Left lung (tissue), 10 donors: Measurements from ENCODE around the gene ADM5. TPM values are rescaled to one million over a fixed set of nuclear protein-coding genes. Genes with fewer than 3 reads are reported as not detected.

Experiments used
- ATAC-seq: fragments of 200-7000 bp; cut with Tn5 transposase; one replicate; pipeline ENCODE4 v1.9.1; 2020; ENCODE audit warnings: moderate library complexity
- DNase-seq, 4 donors: peaks; one replicate each; pipeline ENCODE4 v3.0.0-alpha.2; 2013 to 2020
- H3K27ac ChIP-seq, 2 donors: fragments of 200-600 bp; sonication (generic) in 1 of 2; one replicate each; pipeline versions ENCODE4 v1.5.0 to v1.8.0; 2020 to 2021
- H3K27me3 ChIP-seq, 2 donors: fragments of 200-600 bp; sonication (generic) in 1 of 2; one replicate each; pipeline versions ENCODE4 v1.5.0 to v1.8.0; 2020 to 2021
- H3K36me3 ChIP-seq, 2 donors: fragments of 200-600 bp; sonication (generic) in 1 of 2; one replicate each; pipeline versions ENCODE4 v1.5.0 to v1.8.0; 2020 to 2021
- H3K4me1 ChIP-seq, 2 donors: fragments of 200-600 bp; one replicate each; pipeline ENCODE4 v1.8.0; 2021
- H3K4me3 ChIP-seq, 2 donors: fragments of 200-600 bp; sonication (generic) in 1 of 2; one replicate each; pipeline versions ENCODE4 v1.5.0 to v1.8.0; 2020 to 2021; ENCODE audit warnings: mild to moderate bottlenecking in 1 of 2
- H3K9me3 ChIP-seq, 2 donors: fragments of 200-600 bp; sonication (generic) in 1 of 2; one replicate each; pipeline versions ENCODE4 v1.5.0 to v1.8.0; 2020 to 2021
- intact Hi-C, 2 donors: fragments of 100-400 bp; cut with DNase I; formaldehyde crosslinking; loops; one replicate each; pipeline versions ENCODE4 v1.11.2 to v1.14.2; 2022
- microRNA-seq, 2 donors: library from miRNA; unstranded; fragments of <30 nt; microRNA quantifications; one replicate each; pipeline ENCODE4, GENCODE V29; 2019
- polyA plus RNA-seq, 6 donors: library from polyadenylated mRNA; unstranded; fragments of 120-200 nt; gene quantifications; one replicate each; pipeline ENCODE4 v1.2.1, GENCODE V29; 2013; ENCODE audit not compliant: insufficient read length in 6 of 6
- total RNA-seq, 2 donors: library from RNA; stranded (reverse); fragmentation: NEBNext Ultra II Directional; extraction: Animal tissue kit (Norgen Biotek cat#: 25700); gene quantifications; one replicate each; pipeline ENCODE4 v1.2.1, GENCODE V29; 2021
- TF ChIP-seq, protein P1 (sequence below), 2 donors: fragments of 200-600 bp; sonication (generic) in 1 of 2; IDR thresholded peaks; one replicate each; pipeline versions ENCODE4 v1.5.0 to v1.8.0; 2021; ENCODE audit warnings: antibody characterized with exemption in 2 of 2
- donor health status: DM: no; HTN: yes; CAD: no.
- donor health status: DM: no; HTN: no; CAD: no.

The ADM5 gene
- total and polyA plus RNA-seq, 8 donors: 0.93 to 2.6 (median 1.9) TPM

DNA sequence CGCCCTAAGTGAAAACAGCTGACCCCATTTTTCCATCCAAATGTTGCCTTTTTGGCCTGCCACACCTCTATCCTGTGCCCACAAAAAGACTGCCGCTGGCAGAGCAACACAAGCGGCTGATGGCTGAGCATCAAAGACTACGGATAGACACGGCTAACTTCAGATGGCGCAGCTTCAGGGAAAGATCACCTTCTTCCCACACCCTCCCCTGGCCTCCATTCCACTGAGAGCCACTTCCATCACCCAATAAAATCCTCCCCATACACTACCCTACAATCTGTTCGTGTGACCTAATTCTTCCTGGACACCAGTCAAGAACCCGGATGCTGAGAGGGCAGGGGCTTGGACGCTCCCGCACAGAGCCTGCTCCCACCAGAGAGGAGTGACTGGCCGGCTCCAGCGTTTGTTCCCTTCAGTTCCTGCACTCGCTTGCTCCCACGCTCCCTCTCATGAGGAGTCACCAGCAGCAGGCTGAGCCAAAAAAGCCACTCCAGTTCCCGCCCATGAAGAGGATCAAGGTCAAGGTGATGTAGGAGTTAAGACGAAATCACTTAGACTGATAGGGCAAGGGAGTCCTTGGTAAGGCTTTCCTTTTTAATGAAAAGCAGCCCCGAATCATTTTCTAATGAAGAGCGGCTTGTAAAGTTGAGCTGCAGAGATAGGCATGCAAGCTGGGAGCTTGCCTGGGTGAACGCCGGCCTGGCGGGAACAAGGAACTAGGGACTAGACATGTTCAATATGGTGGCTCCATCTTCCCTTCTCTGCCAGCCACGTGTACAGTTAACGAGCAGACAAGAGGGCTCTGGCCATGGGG lies 38.0 kb downstream of the ADM5 start:
- H3K4me1 ChIP-seq: no peaks in the 10 kb centered on the region
- no peaks in the 10 kb centered on the region for H3K9me3 ChIP-seq
- peak; percentile 70 for ATAC-seq
- intact Hi-C loops: no loop called here
- no peak overlapping the region for H3K4me3 ChIP-seq
- no peaks in the 10 kb centered on the region for H3K27me3 ChIP-seq
- peak in 3 of 4 donors; percentile 61 to 92 (median 86) for DNase-seq
- no peaks in the 10 kb centered on the region for H3K36me3 ChIP-seq
- TF ChIP-seq, protein P1, sequence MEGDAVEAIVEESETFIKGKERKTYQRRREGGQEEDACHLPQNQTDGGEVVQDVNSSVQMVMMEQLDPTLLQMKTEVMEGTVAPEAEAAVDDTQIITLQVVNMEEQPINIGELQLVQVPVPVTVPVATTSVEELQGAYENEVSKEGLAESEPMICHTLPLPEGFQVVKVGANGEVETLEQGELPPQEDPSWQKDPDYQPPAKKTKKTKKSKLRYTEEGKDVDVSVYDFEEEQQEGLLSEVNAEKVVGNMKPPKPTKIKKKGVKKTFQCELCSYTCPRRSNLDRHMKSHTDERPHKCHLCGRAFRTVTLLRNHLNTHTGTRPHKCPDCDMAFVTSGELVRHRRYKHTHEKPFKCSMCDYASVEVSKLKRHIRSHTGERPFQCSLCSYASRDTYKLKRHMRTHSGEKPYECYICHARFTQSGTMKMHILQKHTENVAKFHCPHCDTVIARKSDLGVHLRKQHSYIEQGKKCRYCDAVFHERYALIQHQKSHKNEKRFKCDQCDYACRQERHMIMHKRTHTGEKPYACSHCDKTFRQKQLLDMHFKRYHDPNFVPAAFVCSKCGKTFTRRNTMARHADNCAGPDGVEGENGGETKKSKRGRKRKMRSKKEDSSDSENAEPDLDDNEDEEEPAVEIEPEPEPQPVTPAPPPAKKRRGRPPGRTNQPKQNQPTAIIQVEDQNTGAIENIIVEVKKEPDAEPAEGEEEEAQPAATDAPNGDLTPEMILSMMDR (IDR thresholded peaks at IDR 0.05): no peak
- peak overlapping the region in 1 of 2 donors; percentile 62 for H3K27ac ChIP-seq

DNA sequence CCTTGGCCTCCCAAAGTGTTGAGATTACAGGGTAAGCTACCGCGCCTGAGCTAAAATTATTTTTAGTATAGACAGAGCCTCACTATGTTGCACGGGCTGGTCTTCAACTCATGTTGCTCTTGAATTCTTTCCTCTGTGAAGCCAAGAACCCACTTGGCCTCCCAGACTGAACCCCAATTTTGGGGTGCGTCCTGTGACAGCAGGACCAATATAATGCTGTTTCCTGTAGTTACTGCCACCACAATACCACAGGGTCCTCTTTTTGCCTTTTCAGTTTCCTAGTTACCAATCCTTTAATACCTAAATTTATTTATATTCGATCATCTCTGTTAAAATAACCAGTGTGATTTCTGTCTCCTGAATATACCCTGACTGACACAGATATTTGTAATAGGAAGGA lies 40.8 kb downstream of the ADM5 start:
- intact Hi-C loops: no loop called here
- DNase-seq (no peak), ATAC-seq (no peak)
- no peaks in the 10 kb centered on the region for H3K36me3 ChIP-seq
- H3K27me3 ChIP-seq: no peaks in the 10 kb centered on the region
- H3K4me1 ChIP-seq: no peaks in the 10 kb centered on the region
- TF ChIP-seq, protein P1 (IDR thresholded peaks at IDR 0.05): no peak
- H3K4me3 ChIP-seq: no peak overlapping the region
- H3K9me3 ChIP-seq: no peaks in the 10 kb centered on the region
- no peak overlapping the region for H3K27ac ChIP-seq

DNA sequence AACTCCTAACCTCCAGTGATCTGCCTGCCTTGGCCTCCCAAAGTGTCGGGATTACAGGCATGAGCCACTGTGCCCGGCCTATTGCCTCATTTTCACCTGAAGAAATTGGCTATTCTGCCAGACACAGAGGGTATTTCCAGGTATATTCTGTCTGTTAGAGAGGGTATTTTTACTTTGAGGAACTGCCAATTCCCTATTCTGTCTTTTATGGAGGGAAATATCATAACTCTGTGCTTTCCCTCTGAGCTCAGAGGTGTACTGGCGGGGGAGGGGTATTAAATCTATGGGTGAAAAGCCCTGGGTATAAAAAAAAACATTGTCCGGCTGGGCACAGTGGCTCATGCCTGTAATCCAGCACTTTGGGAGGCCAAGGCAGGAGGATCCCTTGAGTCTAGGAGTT lies 48.9 kb downstream of the ADM5 start:
- H3K9me3 ChIP-seq: no peaks in the 10 kb centered on the region
- H3K27me3 ChIP-seq: no peaks in the 10 kb centered on the region
- no peak for DNase-seq
- no peak overlapping the region for H3K4me3 ChIP-seq
- TF ChIP-seq, protein P1 (IDR thresholded peaks at IDR 0.05): no peak
- H3K4me1 ChIP-seq: no peaks in the 10 kb centered on the region
- no peak for ATAC-seq
- no peak overlapping the region for H3K27ac ChIP-seq
- H3K36me3 ChIP-seq: no peaks in the 10 kb centered on the region
- intact Hi-C loops: no loop called here

DNA sequence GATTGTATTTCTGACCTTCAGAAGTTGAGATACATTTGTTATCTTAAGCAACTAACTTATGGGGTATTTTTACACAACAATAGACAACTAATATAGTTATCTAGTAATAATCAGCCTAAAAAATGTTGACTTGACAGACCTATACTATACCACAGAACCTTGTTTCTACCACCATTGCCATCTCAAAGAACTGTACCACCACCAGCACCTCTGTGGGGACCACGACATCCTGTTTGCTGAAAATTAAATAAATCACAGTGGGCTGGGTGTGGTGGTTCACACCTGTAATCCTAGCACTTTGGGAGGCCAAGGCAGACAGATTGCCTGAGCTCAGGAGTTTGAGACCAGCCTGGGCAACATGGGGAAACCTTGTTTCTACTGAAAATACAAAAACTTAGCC lies 49.7 kb downstream of the ADM5 start:
- H3K36me3 ChIP-seq: no peaks in the 10 kb centered on the region
- ATAC-seq: no peak
- TF ChIP-seq, protein P1 (IDR thresholded peaks at IDR 0.05): no peak

DNA sequence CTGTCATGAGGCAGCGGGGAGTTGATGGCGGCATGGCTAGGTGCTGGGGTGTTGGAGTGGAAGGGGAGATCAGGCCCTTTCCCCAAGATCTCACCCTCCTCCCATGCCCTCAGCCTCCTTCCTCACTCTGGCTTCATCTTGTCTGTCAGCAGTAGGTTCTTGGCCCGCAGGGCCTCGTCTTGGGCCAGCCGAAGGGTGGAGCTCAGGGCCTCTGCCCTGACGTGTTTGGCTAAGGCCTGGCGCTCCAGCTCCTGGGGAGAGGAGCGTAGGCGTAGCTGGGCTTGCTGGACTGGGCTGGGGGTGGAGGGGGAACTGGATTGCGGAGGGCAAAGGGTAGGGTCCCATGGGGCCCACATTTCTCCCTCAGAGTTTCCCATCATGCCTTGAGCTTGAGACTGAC lies 50.5 kb downstream of the ADM5 start:
- H3K4me1 ChIP-seq: no peaks in the 10 kb centered on the region
- DNase-seq: no peak
- no peak overlapping the region for H3K4me3 ChIP-seq
- intact Hi-C loops: no loop called here
- no peaks in the 10 kb centered on the region for H3K27me3 ChIP-seq
- H3K36me3 ChIP-seq: no peaks in the 10 kb centered on the region
- ATAC-seq: no peak
- no peak overlapping the region for H3K27ac ChIP-seq
- TF ChIP-seq, protein P1 (IDR thresholded peaks at IDR 0.05): no peak
- H3K9me3 ChIP-seq: no peaks in the 10 kb centered on the region

More for the DNA sequence above, 49.7 kb downstream of the ADM5 start:
- DNase-seq: no peak
- intact Hi-C loops: no loop called here
- no peak overlapping the region for H3K4me3 ChIP-seq
- H3K27ac ChIP-seq: no peak overlapping the region
- no peaks in the 10 kb centered on the region for H3K27me3 ChIP-seq
- no peaks in the 10 kb centered on the region for H3K4me1 ChIP-seq
- H3K9me3 ChIP-seq: no peaks in the 10 kb centered on the region

Small RNA genes within 50 kb of the gene (microRNA-seq; reads per million reads assigned to microRNA genes)
- 0.14 to 0.34 reads per million in 2 donors for gene MIR5088

Other genes starting within 250 kb of the ADM5 start
- gene SLC17A7, start 248.1 kb upstream of the ADM5 start, total RNA-seq: under 1 TPM; 0.29 to 0.34 TPM
- under 1 TPM; 0.21 to 0.70 (median 0.36) TPM for gene SLC17A7, start 248.1 kb upstream of the ADM5 start, polyA plus RNA-seq
- 10 to 100 TPM; 54.4 to 78.5 TPM for gene PIH1D1, start 237.8 kb upstream of the ADM5 start, total RNA-seq
- 10 to 100 TPM; 73.6 to 93.2 (median 79.6) TPM for gene PIH1D1, start 237.8 kb upstream of the ADM5 start, polyA plus RNA-seq
- 10 to 100 TPM; 29.3 to 54.2 TPM for gene ALDH16A1, start 236.4 kb upstream of the ADM5 start, total RNA-seq
- gene ALDH16A1, start 236.4 kb upstream of the ADM5 start, polyA plus RNA-seq: 10 to 100 TPM; 12.6 to 18.3 (median 16.5) TPM
- gene FLT3LG, start 215.4 kb upstream of the ADM5 start, total RNA-seq: 10 to 100 TPM in 1 of 2 donors, 1 to 10 TPM in 1; 6.8 to 10.1 TPM
- 1 to 10 TPM; 6.7 to 9.7 (median 7.4) TPM for gene FLT3LG, start 215.4 kb upstream of the ADM5 start, polyA plus RNA-seq
- 1,000 to 10,000 TPM; 1,924 to 2,053 TPM for gene RPL13A, start 202.0 kb upstream of the ADM5 start, total RNA-seq
- gene RPL13A, start 202.0 kb upstream of the ADM5 start, polyA plus RNA-seq: 1,000 to 10,000 TPM; 3,217 to 4,076 (median 3,655) TPM
- gene RPS11, start 193.2 kb upstream of the ADM5 start, total RNA-seq: 1,000 to 10,000 TPM; 1,463 to 1,657 TPM
- 1,000 to 10,000 TPM; 3,128 to 3,903 (median 3,649) TPM for gene RPS11, start 193.2 kb upstream of the ADM5 start, polyA plus RNA-seq
- 100 to 1,000 TPM; 283 to 288 TPM for gene FCGRT, start 176.9 kb upstream of the ADM5 start, total RNA-seq
- gene FCGRT, start 176.9 kb upstream of the ADM5 start, polyA plus RNA-seq: 100 to 1,000 TPM; 287 to 382 (median 307) TPM
- gene RCN3, start 161.6 kb upstream of the ADM5 start, total RNA-seq: 10 to 100 TPM; 55.4 to 65.3 TPM
- gene RCN3, start 161.6 kb upstream of the ADM5 start, polyA plus RNA-seq: 10 to 100 TPM; 17.1 to 42.5 (median 22.4) TPM
- gene NOSIP, start 109.0 kb upstream of the ADM5 start, total RNA-seq: 10 to 100 TPM; 40.8 to 45.0 TPM
- 10 to 100 TPM; 56.6 to 67.9 (median 63.6) TPM for gene NOSIP, start 109.0 kb upstream of the ADM5 start, polyA plus RNA-seq
- gene PRRG2, start 108.3 kb upstream of the ADM5 start, total RNA-seq: 10 to 100 TPM in 1 of 2 donors, 1 to 10 TPM in 1; 7.6 to 13.6 TPM
- 1 to 10 TPM; 3.8 to 6.8 (median 5.1) TPM for gene PRRG2, start 108.3 kb upstream of the ADM5 start, polyA plus RNA-seq
- gene PRR12, start 98.4 kb upstream of the ADM5 start, total RNA-seq: 10 to 100 TPM; 26.1 to 26.7 TPM
- gene PRR12, start 98.4 kb upstream of the ADM5 start, polyA plus RNA-seq: 10 to 100 TPM; 21.4 to 33.7 (median 27.0) TPM
- gene RRAS, start 49.5 kb upstream of the ADM5 start, total RNA-seq: 100 to 1,000 TPM in 1 of 2 donors, 10 to 100 TPM in 1; 76.0 to 131 TPM
- gene RRAS, start 49.5 kb upstream of the ADM5 start, polyA plus RNA-seq: 10 to 100 TPM; 21.4 to 34.0 (median 27.7) TPM
- 10 to 100 TPM; 61.5 to 63.8 TPM for gene SCAF1, start 47.4 kb upstream of the ADM5 start, total RNA-seq
- 10 to 100 TPM; 24.7 to 36.6 (median 33.1) TPM for gene SCAF1, start 47.4 kb upstream of the ADM5 start, polyA plus RNA-seq
- 10 to 100 TPM; 81.2 to 93.6 TPM for gene IRF3, start 23.7 kb upstream of the ADM5 start, total RNA-seq
- gene IRF3, start 23.7 kb upstream of the ADM5 start, polyA plus RNA-seq: 10 to 100 TPM; 60.2 to 79.1 (median 70.4) TPM
- 10 to 100 TPM; 20.6 to 22.2 TPM for gene BCL2L12, start 23.7 kb upstream of the ADM5 start, total RNA-seq
- 10 to 100 TPM; 21.4 to 30.1 (median 28.2) TPM for gene BCL2L12, start 23.7 kb upstream of the ADM5 start, polyA plus RNA-seq
- gene PRMT1, start 12.3 kb upstream of the ADM5 start, total RNA-seq: 100 to 1,000 TPM in 1 of 2 donors, 10 to 100 TPM in 1; 79.3 to 137 TPM
- gene PRMT1, start 12.3 kb upstream of the ADM5 start, polyA plus RNA-seq: 100 to 1,000 TPM; 208 to 258 (median 224) TPM
- 10 to 100 TPM in 1 of 2 donors, 1 to 10 TPM in 1; 6.2 to 11.3 TPM for gene CPT1C, start 1.5 kb downstream of the ADM5 start, total RNA-seq
- gene CPT1C, start 1.5 kb downstream of the ADM5 start, polyA plus RNA-seq: 10 to 100 TPM; 23.2 to 37.3 (median 29.3) TPM
- under 1 TPM in 1 of 2 donors, not detected in 1; 0.39 TPM for gene TSKS, start 73.7 kb downstream of the ADM5 start, total RNA-seq
- under 1 TPM; 0.17 to 0.45 (median 0.21) TPM for gene TSKS, start 73.7 kb downstream of the ADM5 start, polyA plus RNA-seq
- 10 to 100 TPM; 84.9 to 87.6 TPM for gene AP2A1, start 77.4 kb downstream of the ADM5 start, total RNA-seq
- gene AP2A1, start 77.4 kb downstream of the ADM5 start, polyA plus RNA-seq: 10 to 100 TPM; 52.9 to 83.1 (median 61.8) TPM
- gene FUZ, start 123.7 kb downstream of the ADM5 start, total RNA-seq: 10 to 100 TPM; 15.3 to 19.5 TPM
- 10 to 100 TPM; 23.2 to 31.7 (median 26.6) TPM for gene FUZ, start 123.7 kb downstream of the ADM5 start, polyA plus RNA-seq
- 10 to 100 TPM; 52.1 to 57.1 TPM for gene MED25, start 128.7 kb downstream of the ADM5 start, total RNA-seq
- gene MED25, start 128.7 kb downstream of the ADM5 start, polyA plus RNA-seq: 10 to 100 TPM; 55.1 to 67.4 (median 58.2) TPM
- gene PTOV1, start 161.6 kb downstream of the ADM5 start, total RNA-seq: 100 to 1,000 TPM in 1 of 2 donors, 10 to 100 TPM in 1; 96.0 to 133 TPM
- 100 to 1,000 TPM; 268 to 320 (median 279) TPM for gene PTOV1, start 161.6 kb downstream of the ADM5 start, polyA plus RNA-seq
- 10 to 100 TPM; 63.0 to 89.5 TPM for gene PNKP, start 178.0 kb downstream of the ADM5 start, total RNA-seq
- gene PNKP, start 178.0 kb downstream of the ADM5 start, polyA plus RNA-seq: 10 to 100 TPM; 56.8 to 78.6 (median 66.3) TPM
- gene AKT1S1, start 187.8 kb downstream of the ADM5 start, total RNA-seq: 10 to 100 TPM; 33.8 to 39.3 TPM
- 10 to 100 TPM; 24.7 to 42.9 (median 31.8) TPM for gene AKT1S1, start 187.8 kb downstream of the ADM5 start, polyA plus RNA-seq
- gene TBC1D17, start 188.1 kb downstream of the ADM5 start, total RNA-seq: 10 to 100 TPM; 35.2 to 43.3 TPM
- gene TBC1D17, start 188.1 kb downstream of the ADM5 start, polyA plus RNA-seq: 10 to 100 TPM; 40.8 to 47.2 (median 46.3) TPM
- gene IL4I1, start 207.3 kb downstream of the ADM5 start, total RNA-seq: 1 to 10 TPM; 2.4 to 6.5 TPM
- 1 to 10 TPM; 1.1 to 2.3 (median 1.7) TPM for gene IL4I1, start 207.3 kb downstream of the ADM5 start, polyA plus RNA-seq
- gene ATF5, start 239.6 kb downstream of the ADM5 start, total RNA-seq: 10 to 100 TPM; 17.4 to 25.0 TPM
- 10 to 100 TPM; 19.5 to 29.6 (median 26.6) TPM for gene ATF5, start 239.6 kb downstream of the ADM5 start, polyA plus RNA-seq
- gene NUP62, start 239.9 kb downstream of the ADM5 start, total RNA-seq: 10 to 100 TPM; 39.2 to 61.8 TPM
- gene NUP62, start 239.9 kb downstream of the ADM5 start, polyA plus RNA-seq: 10 to 100 TPM; 55.8 to 66.2 (median 61.1) TPM